NCI-H2081 treated with DMSO at 0.1 percent for 48 hours (cell line): ENCODE results near the gene RAI1.
"Not testable (repeated sequence)": the region's sequence is repeated elsewhere in the genome, so short reads cannot be mapped to it uniquely, and the experiment has no call there.

ENCODE experiments used
- DNase-seq: peaks from one replicate; lab custom pipeline; 2025; lab: John Stamatoyannopoulos, UW

The RAI1 gene

DNA sequence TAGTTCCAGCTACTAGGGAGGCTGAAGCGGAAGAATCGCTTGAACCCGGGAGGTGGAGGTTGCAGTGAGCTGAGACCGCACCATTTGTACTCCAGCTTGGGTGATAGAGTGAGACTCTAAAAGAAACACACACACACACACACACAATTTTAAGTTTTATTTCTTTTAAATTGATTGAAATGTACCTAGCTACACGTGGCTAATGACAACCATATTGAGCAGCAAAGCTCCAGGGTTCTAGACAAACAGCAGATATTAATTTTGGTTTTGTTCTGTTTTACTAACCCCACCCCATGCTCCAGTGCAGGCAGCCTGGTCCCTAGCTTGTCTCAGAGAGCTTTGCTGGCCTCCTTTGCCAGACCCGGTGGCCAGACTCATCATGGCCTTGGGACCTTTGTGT, 16.0 kb upstream of the RAI1 start:
- no peak for DNase-seq

DNA sequence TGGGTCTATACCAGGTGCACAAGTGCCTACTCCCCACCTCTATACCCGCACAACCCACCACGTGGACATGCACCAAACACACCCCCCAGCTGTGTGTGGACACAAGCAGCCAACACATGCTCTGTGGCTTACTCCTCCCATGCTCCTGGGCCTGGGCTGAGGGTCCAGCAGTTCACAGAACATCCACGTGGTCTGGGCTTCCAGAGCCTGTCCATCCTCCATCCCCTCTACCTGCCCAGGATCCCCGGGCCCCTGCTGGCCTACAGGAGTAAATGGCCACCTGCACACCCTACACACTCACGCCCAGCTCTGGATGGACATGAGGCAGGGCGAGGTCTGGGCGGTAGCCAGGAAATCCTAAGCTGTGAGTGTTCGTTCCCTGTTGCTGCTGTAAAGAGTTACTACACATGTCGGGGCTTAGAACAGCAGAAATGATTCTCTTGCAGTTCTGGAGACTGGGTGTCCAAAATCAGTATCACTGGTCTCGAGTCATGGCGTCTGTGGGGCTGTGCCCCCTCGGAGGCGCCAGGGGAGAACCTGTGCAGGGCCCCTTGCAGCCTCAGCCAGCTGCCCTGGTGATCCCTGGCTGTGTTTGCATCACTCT, 15.0 kb upstream of the RAI1 start:
- no peak for DNase-seq

DNA sequence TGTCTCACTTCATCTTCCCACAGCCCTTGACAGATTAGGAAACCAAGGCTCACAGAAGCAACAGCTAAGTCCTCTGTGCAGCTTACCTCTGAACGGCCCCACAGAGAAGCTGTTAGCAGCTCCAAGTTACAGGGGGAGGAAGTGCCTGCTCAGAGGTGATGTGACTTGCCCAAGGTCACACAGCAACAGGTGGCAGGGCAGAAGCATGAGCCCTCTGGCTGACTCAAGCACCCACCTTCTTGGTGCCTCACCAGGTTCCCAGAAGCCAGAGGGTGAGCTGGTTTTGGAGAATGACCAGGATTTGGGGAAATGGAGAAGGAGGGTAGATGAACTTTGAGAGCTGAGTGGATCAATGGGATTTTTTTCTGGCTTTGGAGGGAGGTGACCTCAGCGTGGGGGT, 14.0 kb upstream of the RAI1 start:
- DNase-seq, result no peak

DNA sequence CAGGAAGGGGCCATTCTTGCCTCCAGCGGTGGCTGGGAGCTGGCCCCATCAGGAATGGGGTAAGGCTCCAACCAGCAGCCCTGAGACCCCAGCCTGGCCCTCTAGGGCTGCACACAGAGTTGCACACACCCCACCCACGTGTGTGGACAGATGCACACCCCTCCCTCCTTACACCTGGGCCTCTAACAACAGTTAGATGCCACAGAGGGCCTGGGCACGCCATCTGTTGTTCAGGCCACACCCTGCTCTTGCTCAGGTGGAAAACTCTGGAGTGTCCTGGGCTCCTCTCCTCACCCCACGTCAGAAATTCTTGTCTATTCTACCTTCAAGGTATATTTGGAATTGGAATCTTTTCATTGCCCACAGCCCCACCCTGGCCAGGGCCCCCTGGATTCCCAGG, 13.3 kb upstream of the RAI1 start:
- no peak for DNase-seq

DNA sequence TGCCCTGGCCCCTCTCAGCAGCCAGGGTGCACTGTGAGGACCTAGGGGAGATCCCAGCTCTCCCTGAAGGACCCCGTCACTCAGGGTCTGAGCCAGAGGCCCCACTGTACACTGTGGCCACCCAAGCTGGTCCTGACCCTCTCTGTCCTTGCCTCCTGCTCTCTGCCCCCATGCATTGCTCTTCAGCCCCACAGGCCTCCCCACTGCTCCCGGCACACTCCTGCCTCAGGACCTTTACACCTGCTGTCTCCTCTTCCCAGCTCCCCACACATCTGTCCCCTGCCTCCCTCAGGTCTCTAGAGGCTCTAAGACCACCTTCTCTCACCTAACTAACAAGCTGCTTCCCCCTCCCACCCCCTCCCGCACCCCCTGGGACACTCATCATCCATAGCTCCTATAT, 12.9 kb upstream of the RAI1 start:
- no peak for DNase-seq

DNA sequence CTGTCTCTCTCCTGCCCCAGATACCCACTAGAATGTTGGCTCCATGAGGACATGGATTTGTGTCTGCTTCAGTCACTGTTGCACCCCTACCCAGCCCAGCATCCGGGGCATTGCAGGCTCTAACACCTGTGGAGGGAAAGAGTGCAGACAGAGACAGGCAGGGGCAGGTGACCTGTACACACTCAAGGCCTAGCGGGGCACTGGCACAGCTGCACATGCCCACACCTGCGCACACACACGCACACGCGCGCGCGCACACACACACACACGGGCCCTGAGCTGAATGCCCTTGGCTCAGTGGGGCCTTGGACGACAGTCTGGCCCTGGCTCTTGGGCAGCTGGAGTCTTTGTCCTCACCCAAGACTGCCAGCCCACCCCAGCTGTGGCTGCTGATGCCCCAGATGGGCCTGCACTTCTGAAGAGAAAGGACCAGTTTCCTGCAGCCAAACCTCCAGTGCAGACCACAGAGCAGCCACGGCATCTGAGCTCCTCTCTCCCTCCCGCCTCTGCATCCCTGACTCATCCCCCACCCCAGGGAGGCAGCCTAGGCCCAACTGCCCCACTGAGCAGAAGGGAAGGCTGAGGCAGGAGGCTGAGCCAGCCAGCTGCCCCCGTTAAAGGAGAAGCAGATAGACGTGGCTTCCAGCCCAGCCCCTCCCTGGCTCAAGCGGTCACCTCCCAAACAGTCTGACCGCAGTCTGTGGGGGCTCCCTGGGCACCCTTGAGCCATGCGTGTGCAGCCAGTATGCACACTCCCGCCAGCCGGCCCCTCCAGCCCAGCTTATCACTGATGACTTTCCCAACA, 12.3 kb upstream of the RAI1 start:
- DNase-seq, result no peak

DNA sequence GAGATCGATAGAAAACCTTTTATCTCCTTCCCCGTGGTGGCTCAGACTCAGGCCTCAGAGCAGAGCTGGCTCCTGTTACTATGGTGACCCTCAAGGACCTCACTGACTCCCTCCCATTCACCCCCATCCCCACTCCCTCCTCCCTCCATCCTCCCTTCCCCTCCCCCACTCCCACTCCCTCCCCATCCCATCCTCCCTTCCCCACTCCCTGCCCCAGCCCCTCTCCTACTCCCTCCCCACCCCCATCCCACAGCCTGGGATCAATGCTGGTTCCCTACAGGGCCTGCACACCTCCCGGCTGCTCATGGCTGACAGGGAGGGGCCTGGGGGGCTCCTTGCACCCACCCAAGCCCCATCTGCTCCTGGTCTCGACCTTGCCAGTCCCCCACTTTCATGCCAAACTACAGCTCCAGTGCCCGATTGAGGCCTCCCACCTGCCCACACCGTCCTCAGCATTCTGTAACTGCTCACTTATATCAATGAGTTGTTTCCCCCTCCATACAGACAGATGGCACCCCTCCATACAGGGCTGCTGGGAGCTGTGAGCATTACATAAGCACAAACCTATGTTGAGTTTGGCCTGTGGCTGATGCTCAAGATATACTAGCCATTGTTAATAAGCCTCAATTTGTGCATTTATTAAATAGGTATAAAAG, 11.6 kb upstream of the RAI1 start:
- DNase-seq, result no peak

DNA sequence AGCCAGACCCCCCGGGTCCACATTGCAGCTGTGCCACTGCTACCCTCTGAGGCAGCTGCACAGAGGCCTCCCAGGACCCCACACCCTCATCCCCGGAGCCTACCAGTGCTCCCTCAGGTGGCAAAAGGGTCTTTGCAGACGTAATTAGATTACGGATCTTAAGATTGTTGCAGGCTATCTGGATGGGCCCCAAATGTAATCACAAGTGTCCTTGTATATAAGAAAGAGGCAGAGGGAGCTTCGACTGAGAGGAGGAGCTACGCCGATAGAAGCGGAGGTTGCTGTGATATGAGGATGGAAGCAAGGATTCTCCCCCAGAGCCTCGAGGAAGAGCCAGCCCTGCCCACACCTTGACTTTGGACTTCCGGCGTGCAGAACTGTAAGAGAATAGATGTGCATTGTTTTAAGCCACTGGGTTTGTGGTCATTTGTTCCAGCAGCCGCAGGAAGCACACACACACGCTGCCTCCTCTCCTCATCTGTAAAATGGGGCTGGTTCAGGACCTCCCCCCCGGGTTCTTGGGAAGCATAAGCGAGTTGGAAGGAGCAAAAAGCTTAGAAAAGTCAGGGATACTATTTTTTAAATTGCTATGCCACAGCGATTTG, 10.5 kb upstream of the RAI1 start:
- no peak for DNase-seq

DNA sequence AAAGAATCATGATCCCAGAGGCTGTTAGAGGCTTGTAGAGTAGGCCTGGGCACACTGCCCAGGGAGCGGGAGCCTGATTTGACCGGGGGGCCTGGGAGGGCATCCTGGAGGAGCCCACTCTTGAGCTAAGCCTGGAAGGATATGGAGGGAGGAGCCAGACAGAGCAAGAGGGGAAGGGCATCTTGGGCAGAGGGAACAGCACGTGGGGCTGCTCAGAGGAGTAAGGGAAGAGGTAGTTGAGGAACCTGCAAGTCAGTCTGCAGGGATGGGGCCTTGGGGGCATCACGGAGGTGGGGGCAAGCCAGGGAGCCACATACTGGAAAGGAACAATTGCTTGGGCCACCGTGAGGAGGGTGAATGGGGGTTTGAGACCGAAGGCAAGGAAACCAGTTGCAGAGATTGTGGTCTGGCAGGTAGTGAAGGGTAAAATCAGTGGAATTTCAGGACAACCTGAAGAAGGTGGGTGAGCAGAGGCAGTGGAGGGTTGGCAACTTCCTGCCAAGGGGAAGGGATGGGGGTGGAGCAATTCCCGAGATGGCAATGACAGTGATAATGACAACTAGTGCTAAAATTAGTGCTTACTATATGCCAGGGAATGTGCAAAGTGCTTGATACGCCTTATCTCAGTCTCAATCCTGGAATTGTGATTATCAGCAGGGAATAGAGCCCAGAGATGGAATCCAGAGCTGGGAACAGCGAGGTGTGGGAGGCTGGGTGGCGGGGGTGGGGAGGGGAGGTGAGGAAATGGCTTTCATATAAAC, 9.7 kb upstream of the RAI1 start:
- DNase-seq, result no peak

DNA sequence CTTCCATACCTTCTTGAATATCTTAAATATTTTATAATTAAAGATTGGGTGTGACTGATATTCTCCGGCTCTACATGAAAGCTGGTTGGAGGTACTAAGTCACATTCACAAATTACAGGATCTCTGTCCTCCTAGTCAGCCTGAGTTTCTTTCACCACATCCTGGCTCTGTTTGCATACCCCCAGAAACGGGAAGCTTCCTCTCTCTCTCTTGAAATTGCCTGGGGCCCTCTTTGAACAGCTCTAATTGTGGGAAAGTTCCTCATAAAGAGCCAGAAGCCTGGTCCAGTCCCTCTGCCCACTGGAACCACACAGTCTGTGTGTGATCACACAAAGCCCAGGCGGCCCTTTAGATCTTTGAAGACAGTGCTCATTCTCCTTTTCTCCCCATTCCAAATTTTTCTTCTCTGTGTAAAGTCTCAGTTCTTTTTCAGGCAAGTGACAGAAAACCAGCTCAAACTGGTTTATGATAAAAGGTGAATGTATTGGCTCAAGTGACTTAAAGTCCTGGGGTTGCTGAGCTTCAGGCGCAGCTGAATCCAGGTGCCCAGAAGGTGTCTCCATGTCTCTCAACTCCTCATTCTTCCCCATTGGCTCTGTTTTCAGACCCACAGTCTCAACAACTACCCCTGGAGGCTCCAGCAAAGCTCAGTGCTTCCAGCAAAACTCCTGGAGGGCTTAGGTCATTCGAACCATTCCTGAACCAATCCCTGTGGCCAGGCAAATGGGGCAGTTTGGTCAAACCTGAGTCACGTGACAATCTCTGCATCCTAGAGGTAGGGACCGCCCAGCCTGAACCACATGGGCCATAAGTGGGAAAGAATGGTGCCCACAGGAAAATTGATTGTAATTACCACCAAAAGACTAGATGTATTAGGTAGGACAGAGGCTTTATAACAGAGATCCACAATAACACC, 8.5 kb upstream of the RAI1 start:
- no peak for DNase-seq

DNA sequence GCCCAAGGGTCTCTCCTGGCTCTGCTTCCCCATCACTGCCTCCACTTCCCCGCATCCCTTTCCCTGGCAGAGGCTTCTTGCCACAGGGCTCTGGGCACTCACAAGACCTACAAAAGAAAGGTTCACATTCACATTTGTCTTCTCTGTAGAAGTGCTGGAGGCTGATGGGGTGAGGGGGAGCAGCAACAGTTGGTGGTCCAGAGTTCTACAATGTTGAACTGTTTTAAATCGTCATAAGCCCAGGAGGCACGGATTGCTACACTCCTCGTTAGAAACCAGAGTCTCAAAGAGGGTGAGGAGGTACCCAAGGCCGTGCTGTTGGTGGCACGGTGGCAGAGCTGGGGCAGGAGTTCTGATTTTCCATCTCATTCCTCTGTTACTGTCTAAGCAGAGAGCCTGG, 5.8 kb upstream of the RAI1 start:
- no peak for DNase-seq

DNA sequence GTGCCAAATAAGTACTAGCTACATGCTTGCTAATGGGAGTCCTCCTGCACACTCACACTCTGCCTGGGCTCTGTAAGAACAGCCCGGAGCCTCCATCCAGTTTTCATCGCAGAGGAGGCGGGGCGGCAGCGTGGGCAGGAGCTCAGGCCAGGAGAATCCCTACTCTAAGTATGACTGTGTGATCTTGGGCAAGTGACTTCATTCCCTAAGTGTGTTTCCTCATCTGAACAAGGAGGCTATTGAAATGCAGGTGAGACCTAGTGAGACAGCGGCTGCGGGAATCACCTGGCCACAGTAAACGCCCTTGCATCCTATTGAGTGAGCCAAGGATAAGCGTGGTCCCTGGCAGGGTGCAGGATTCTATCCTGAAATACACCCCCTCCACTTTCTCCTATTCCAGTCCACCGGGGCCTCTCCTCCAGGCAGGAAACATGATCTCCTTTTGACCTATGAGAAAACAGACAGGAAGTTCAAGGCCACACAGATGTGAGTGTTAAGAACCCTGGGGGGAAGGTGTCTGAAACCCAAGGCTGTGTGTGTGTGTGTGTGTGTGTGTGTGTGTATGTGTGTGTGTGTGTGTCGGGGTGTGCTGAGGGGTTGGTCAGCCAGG, 5.2 kb upstream of the RAI1 start:
- DNase-seq, result no peak

DNA sequence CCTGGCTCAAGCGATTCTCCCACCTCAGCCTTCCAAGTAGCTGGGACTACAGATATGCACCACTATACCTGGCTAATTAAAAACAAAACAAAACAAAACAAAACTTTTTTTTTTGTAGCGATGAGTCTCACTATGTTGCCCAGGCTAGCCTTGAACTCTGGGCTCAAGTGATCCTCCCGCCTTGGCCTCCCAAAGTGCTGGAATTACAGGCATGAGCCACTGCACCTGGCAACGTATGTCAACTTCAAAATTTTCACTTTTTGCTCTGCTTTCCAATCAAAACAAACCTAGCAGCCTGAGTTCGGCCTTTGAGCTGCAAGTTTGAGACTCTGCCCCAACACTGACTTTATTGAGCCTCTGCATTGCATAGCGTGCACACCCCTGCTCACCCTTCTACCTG, 4.5 kb upstream of the RAI1 start:
- DNase-seq, result no peak

DNA sequence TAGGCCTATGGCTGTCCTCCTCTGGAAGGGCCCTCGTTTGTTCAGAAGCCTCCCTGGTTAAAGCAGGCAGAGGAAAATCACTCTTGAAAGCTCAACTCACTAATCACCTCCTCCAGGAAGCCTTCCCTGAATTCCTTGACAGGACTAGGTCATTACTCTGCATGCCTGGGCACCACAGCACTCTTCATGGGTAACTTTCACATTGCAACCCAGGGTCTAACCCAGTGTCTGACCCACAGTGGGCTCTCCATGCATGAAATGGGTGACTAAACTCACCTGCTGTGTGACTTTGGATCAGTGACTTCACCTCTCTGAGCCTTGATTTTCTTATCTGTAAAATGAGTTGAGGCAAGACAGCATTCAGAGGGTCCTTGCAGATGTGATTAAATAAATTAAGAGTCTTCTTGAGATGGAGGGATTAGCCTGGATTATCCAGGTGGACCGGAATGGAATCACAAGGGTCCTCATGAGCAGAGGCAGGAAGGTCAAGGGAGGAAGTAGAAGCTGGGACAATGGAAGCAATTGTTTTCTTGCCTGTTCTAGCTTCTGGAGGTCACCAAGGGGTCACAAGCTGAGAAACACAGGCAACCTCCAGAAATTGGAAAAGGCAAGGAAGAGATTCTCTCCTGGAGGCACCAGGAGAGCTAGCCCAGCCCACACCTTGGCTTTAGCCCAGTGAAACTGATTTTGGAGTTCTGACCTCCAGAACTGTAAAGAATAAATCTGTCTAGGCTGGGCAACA, 3.8 kb upstream of the RAI1 start:
- DNase-seq, result no peak

DNA sequence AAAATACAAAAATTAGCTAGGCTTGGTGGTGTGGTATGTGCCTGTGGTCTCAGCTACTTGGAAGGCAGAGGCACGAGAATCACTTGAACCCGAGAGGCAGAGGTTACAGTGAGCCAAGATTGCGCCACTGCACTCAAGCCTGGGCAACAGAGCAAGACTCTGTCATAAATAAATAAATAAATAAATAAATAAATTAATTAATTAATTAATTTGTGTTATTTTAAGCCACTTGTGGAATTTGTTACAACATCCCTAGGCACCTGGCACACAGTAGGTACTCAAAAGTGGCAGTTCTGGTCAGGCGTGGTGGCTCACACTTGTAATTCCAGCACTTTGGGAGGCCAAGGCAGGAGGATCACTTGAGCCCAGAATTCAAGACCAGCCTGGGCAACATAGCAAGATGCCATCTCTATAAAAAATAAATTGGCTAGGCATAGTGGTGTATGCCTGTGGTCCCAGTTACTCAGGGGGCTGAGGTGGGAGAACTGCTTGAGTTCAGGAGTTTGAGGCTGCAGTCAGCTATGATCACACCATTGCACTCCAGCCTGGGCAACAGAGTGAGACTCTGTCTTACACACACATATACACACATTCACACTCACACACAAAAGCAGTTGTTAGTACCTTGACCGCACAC, 3.1 kb upstream of the RAI1 start:
- not testable (repeated sequence) for DNase-seq

DNA sequence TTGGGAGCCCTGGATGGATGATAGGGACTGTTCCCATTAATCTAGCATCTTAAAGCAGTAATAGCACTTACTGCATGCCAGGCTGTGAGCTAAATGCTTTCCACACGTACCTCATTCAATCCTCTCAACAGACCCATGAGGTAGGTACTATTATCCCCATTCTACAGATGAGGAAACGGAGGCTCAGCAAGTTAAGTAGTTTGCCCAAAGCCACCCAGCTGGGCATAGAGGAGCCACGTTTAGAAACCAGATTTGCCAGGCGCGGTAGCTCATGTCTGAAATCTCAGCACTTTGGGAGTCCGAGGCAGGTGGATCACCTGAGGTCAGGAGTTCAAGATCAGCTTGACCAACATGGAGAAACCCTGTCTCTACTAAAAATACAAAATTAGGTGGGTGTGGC, 2.0 kb upstream of the RAI1 start:
- no peak for DNase-seq

DNA sequence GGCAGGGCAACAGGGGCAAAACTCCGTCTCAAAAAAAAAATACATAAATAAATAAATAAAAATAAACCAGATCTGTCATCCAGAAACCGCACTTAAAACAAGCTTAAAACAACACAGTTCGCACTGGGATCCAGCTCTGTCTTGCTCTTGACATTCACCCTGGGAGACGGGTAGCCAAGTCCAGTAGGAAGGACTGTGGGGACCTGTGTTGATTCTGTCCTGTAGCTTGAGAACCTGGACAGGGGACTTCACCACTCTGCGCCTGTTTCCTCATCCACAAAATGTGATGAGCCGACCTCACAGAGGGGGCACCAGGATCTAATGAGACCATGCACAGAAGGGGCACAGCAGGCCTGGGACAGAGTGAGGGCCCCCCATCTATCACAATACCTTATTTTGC, 1.5 kb upstream of the RAI1 start:
- DNase-seq, result no peak

DNA sequence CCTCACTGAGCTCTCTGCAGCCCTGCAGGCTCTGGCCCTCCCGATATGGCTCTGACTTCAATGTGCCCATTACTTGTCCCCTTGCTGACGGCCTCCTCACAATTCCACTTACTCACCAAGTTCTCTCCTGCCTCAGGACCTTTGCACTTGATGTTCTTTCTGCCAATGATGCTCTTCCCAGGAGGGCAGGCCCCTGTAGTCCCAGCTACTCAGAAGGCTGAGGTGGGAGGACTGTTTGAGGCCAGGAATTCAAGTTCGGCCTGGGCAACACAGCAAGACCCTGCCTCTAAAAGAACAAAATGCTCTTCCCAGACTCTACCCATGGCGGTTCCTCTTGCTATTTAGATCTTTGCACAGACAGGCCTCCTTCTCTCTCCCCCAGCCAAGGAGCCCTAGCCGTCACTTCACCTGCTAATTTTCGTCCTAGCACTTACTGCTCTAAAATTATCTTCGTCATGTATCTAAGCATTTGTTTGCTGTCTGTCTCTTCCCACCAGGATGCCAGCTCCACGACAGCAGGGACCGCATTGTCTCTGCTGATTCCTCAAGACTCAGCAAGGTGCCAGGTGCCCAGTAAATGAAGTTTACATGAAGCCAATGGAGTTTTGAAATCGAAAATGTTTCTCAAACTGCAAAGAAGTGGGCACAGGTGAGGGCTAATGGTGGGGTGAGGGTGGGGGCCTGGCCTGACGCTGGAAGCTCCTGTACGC, 626 bp upstream of the RAI1 start:
- DNase-seq, result no peak

DNA sequence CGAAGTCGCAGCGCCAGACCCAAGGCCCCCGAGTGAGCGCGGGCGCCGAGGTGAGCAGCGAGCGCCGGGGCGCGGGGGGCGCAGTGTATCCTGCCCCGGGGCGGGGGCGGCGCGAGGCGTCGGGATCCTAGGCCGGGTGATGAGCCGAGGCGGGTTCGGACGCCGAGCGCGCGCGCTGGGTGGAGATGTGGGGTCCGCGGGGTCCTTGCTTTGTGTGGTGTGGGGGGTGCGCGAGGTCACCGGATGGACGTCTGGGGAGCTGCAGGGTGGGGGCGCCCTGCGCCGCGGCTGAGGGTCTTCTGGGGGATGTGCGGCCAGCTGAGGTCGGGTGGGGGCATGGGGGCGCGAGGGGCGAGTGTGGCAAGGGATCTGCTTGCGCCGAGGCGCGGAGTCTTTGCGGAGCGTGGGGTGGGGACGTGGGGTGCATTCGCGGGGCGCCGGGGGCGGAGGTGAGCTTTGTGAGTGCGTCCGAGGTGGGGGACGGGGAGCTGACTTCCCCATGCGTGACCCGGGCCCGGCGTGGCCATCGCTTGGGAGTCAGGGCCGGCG, 560 bp downstream of the RAI1 start:
- DNase-seq, result no peak
